K562 (cell line): Measurements from ENCODE around the gene RNF223. TPM values are rescaled to one million over a fixed set of nuclear protein-coding genes. Genes with fewer than 3 reads are reported as not detected.

ENCODE experiments used
- HMGN3 ChIP-seq: IDR thresholded peaks from 2 replicates; pipeline ENCODE4 v1.6.1; 2011; ENCODE audit warnings: borderline replicate concordance, low read depth, mild to moderate bottlenecking, mixed read lengths, low read length; ENCODE audit not compliant: insufficient read length; ENCODE audit errors: extremely low read depth
- JUN ChIP-seq, 2 experiments: sonication (generic) in 1 of 2; formaldehyde crosslinking in 1 of 2; IDR thresholded peaks; 2 replicates each; pipeline versions ENCODE4 v1.6.1 to v1.8.0; 2012 to 2022; ENCODE audit warnings: borderline replicate concordance in 2 of 2, mild to moderate bottlenecking in 2 of 2, improper control_type of control experiment in 1 of 2, low read depth in 1 of 2, low read length in 1 of 2, missing genetic modification reagents in 1 of 2
- MYNN ChIP-seq, 2 experiments: sonication (generic); formaldehyde crosslinking in 1 of 2; IDR thresholded peaks; 2 replicates each; pipeline versions ENCODE4 v1.5.0 to v1.6.1; 2016 to 2020; ENCODE audit warnings: antibody characterized with exemption in 1 of 2, missing genetic modification reagents in 1 of 2
- polyA plus RNA-seq, 8 experiments: library from polyadenylated mRNA; depleted of rRNA in 4 of 8; stranded (reverse) in 5 of 8; unstranded in 3 of 8; fragments of >200 nt; fragmentation: Nextera tagmentation in 2 of 8; fragmentation: Illumina TruSeq in 1 of 8; extraction: Ambion mirVana in 2 of 8; extraction: Trizol in 1 of 8; gene quantifications; 2 replicates each; pipeline versions ENCODE4 v1.2.1 to v1.2.3, GENCODE V29; 2011 to 2014; ENCODE audit warnings: inconsistent platforms in 1 of 8, missing spikeins in 1 of 8
- total RNA-seq, 7 experiments: library from RNA; depleted of rRNA in 6 of 7; stranded (reverse); fragments of >200 nt in 6 of 7; fragmentation: Illumina TruSeq in 2 of 7; extraction: Trizol in 2 of 7; gene quantifications; 2 replicates each; pipeline versions ENCODE4 v1.2.1 to v1.2.3, GENCODE V29; 2011 to 2021; ENCODE audit warnings: low replicate concordance in 1 of 7
- TF ChIP-seq, protein P1 (sequence below): sonication (generic); formaldehyde crosslinking; IDR thresholded peaks from 2 replicates; pipeline ENCODE4 v1.9.0; 2022; ENCODE audit warnings: mild to moderate bottlenecking, missing genetic modification reagents
- TF ChIP-seq, protein P2 (sequence below): fragments of 450-650 bp; IDR thresholded peaks from 2 replicates; pipeline ENCODE4 v1.6.1; 2017; ENCODE audit warnings: antibody characterized with exemption, mild to moderate bottlenecking

RNF223 gene
- total and polyA plus RNA-seq, 9 of the 15 experiments (the other 6 are each of a cell fraction or from before 2014, with no cell fraction given) = 0.04 to 0.32 TPM; not detected in 7

DNA sequence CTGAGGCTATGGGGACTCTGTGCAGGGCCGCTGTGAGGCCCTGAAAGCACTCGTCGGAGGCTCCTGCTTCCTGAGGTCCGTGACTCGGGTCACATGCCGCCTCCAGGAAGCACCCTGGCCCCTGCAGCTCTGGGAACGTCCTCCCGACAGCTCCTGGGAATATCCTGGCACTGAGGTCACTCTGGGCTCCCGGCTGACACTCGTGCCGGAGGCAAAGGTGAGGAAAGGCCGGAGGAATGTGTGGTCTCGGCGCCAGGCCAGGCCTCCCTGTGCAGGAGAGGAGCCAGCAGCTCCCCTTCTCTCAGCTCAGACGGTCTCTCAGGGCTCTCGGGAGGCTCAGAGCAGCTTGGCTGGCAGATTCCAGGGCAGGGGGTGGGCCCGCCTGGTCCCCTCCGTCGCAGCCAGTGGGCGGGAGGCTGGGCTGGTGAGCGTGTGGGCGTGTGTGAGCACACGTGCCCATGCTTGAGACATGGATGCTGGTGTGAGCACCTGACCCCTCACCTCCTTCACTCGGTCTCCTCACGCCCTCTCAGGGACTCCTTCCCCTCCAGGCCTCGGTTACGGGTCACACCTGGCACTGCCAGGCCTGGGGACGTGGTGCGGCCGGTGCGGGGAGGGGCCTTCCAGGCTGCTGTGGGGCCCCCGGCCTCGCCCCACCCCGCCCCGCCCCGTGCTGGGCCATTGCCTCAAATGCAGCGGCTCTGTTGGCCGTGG is 5.5 kb upstream of the RNF223 start (continued):
- TF ChIP-seq JUN (IDR thresholded peaks at IDR 0.05; ENCODE audit: borderline replicate concordance, low read depth, low read length) = 0 out of 2 replicates have a peak, but pooled peaks have one; percentile 4
- no peak for TF ChIP-seq JUN (CRISPR knock-in tag; IDR thresholded peaks at IDR 0.05; ENCODE audit: borderline replicate concordance)
- TF ChIP-seq, protein P1, sequence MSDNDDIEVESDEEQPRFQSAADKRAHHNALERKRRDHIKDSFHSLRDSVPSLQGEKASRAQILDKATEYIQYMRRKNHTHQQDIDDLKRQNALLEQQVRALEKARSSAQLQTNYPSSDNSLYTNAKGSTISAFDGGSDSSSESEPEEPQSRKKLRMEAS (CRISPR knock-in tag) = peak; percentile 66
- TF ChIP-seq HMGN3 = peak; percentile 11
- TF ChIP-seq MYNN (IDR thresholded peaks at IDR 0.05) = peak; percentile 18; the same call in 1 of the 2 replicates
- TF ChIP-seq MYNN (CRISPR knock-in tag; IDR thresholded peaks at IDR 0.05) = no peak
- TF ChIP-seq, protein P2, sequence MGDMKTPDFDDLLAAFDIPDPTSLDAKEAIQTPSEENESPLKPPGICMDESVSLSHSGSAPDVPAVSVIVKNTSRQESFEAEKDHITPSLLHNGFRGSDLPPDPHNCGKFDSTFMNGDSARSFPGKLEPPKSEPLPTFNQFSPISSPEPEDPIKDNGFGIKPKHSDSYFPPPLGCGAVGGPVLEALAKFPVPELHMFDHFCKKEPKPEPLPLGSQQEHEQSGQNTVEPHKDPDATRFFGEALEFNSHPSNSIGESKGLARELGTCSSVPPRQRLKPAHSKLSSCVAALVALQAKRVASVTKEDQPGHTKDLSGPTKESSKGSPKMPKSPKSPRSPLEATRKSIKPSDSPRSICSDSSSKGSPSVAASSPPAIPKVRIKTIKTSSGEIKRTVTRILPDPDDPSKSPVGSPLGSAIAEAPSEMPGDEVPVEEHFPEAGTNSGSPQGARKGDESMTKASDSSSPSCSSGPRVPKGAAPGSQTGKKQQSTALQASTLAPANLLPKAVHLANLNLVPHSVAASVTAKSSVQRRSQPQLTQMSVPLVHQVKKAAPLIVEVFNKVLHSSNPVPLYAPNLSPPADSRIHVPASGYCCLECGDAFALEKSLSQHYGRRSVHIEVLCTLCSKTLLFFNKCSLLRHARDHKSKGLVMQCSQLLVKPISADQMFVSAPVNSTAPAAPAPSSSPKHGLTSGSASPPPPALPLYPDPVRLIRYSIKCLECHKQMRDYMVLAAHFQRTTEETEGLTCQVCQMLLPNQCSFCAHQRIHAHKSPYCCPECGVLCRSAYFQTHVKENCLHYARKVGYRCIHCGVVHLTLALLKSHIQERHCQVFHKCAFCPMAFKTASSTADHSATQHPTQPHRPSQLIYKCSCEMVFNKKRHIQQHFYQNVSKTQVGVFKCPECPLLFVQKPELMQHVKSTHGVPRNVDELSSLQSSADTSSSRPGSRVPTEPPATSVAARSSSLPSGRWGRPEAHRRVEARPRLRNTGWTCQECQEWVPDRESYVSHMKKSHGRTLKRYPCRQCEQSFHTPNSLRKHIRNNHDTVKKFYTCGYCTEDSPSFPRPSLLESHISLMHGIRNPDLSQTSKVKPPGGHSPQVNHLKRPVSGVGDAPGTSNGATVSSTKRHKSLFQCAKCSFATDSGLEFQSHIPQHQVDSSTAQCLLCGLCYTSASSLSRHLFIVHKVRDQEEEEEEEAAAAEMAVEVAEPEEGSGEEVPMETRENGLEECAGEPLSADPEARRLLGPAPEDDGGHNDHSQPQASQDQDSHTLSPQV = peak; percentile 45; the same call in 1 of the 2 replicates
- TF ChIP-seq, all 486 proteins: peak for 63
